ENCODE data around the gene HLA-DPB1. TPM values are rescaled to one million over a fixed set of nuclear protein-coding genes. Genes with fewer than 3 reads are reported as not detected.

Gene HLA-DPB1
- polyA plus RNA-seq, 2 of the 4 experiments (the other 2 are of a cell fraction): not detected

DNA sequence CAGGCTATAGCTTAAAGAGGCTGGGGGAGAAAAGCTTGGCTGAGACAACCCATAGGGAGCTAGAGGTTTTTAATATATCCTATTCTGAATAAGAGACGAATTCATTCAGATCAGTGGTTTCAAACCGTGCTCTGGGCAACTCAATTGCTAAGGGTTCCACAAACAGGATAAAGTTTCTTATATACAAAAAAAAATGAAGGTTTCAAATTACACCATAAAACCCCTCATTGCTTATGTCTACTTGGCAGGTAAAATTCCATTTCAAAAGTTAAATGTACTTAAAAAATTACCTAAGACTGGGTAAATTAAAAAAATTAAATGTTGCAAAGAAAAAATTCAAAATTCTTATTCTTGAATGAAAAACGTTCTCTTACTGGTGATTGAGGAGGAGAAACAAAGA, 2.7 kb downstream of the HLA-DPB1 start:
- ChIA-PET CTCF (no interaction called here), POLR2A (no interaction called here)
- FAIRE-seq (no peak), DNase-seq (ENCODE audit: low read depth in 1 of 2, low spot score in 1 of 2) (no peak), ATAC-seq (no peak)
- H3K27ac ChIP-seq: no peak overlapping the region
- no peaks in the 10 kb centered on the region for H3K4me1 ChIP-seq
- no peak overlapping the region for H3K4me3 ChIP-seq
- no peaks in the 10 kb centered on the region for H3K9me3 ChIP-seq
- no peak overlapping the region for H3K4me2 ChIP-seq
- WGBS (ENCODE audit: missing lambda C conversion rate): 5% methylated on average over 3 of the region's 3 CpGs
- TF ChIP-seq, protein P1, sequence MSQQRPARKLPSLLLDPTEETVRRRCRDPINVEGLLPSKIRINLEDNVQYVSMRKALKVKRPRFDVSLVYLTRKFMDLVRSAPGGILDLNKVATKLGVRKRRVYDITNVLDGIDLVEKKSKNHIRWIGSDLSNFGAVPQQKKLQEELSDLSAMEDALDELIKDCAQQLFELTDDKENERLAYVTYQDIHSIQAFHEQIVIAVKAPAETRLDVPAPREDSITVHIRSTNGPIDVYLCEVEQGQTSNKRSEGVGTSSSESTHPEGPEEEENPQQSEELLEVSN (IDR thresholded peaks at IDR 0.05; ENCODE audit: borderline replicate concordance, low read depth): no peak
- TF ChIP-seq, protein P2, sequence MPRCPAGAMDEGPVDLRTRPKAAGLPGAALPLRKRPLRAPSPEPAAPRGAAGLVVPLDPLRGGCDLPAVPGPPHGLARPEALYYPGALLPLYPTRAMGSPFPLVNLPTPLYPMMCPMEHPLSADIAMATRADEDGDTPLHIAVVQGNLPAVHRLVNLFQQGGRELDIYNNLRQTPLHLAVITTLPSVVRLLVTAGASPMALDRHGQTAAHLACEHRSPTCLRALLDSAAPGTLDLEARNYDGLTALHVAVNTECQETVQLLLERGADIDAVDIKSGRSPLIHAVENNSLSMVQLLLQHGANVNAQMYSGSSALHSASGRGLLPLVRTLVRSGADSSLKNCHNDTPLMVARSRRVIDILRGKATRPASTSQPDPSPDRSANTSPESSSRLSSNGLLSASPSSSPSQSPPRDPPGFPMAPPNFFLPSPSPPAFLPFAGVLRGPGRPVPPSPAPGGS (IDR thresholded peaks at IDR 0.05): no peak
- TF ChIP-seq, protein P3, sequence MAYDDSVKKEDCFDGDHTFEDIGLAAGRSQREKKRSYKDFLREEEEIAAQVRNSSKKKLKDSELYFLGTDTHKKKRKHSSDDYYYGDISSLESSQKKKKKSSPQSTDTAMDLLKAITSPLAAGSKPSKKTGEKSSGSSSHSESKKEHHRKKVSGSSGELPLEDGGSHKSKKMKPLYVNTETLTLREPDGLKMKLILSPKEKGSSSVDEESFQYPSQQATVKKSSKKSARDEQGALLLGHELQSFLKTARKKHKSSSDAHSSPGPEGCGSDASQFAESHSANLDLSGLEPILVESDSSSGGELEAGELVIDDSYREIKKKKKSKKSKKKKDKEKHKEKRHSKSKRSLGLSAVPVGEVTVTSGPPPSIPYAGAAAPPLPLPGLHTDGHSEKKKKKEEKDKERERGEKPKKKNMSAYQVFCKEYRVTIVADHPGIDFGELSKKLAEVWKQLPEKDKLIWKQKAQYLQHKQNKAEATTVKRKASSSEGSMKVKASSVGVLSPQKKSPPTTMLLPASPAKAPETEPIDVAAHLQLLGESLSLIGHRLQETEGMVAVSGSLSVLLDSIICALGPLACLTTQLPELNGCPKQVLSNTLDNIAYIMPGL (CRISPR knock-in tag; IDR thresholded peaks at IDR 0.05; ENCODE audit: borderline replicate concordance): no peak
- no peak for TF ChIP-seq TFCP2L1 (CRISPR knock-in tag; IDR thresholded peaks at IDR 0.05)
- no peak for TF ChIP-seq CHD2 (IDR thresholded peaks at IDR 0.05; ENCODE audit: low read length, partially characterized antibody)
- no peak for TF ChIP-seq EHMT2 (IDR thresholded peaks at IDR 0.05; ENCODE audit: low read depth)
- TF ChIP-seq SREBF2 (IDR thresholded peaks at IDR 0.05): no peak
- no peak for TF ChIP-seq ZC3H11A (IDR thresholded peaks at IDR 0.05)
- TF ChIP-seq RFX5 (IDR thresholded peaks at IDR 0.05): no peak
- no peak for TF ChIP-seq EP300 (IDR thresholded peaks at IDR 0.05)
- TF ChIP-seq MYC (IDR thresholded peaks at IDR 0.05; ENCODE audit: borderline replicate concordance, low read length): no peak
- no peak for TF ChIP-seq CEBPB (IDR thresholded peaks at IDR 0.05)
- no peak for TF ChIP-seq EHF (CRISPR knock-in tag; IDR thresholded peaks at IDR 0.05)
- no peak for TF ChIP-seq HDAC2 (IDR thresholded peaks at IDR 0.05)
- TF ChIP-seq, protein P4, sequence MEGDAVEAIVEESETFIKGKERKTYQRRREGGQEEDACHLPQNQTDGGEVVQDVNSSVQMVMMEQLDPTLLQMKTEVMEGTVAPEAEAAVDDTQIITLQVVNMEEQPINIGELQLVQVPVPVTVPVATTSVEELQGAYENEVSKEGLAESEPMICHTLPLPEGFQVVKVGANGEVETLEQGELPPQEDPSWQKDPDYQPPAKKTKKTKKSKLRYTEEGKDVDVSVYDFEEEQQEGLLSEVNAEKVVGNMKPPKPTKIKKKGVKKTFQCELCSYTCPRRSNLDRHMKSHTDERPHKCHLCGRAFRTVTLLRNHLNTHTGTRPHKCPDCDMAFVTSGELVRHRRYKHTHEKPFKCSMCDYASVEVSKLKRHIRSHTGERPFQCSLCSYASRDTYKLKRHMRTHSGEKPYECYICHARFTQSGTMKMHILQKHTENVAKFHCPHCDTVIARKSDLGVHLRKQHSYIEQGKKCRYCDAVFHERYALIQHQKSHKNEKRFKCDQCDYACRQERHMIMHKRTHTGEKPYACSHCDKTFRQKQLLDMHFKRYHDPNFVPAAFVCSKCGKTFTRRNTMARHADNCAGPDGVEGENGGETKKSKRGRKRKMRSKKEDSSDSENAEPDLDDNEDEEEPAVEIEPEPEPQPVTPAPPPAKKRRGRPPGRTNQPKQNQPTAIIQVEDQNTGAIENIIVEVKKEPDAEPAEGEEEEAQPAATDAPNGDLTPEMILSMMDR (IDR thresholded peaks at IDR 0.05): no peak
- TF ChIP-seq JUN (IDR thresholded peaks at IDR 0.05): no peak
- TF ChIP-seq, protein P5, sequence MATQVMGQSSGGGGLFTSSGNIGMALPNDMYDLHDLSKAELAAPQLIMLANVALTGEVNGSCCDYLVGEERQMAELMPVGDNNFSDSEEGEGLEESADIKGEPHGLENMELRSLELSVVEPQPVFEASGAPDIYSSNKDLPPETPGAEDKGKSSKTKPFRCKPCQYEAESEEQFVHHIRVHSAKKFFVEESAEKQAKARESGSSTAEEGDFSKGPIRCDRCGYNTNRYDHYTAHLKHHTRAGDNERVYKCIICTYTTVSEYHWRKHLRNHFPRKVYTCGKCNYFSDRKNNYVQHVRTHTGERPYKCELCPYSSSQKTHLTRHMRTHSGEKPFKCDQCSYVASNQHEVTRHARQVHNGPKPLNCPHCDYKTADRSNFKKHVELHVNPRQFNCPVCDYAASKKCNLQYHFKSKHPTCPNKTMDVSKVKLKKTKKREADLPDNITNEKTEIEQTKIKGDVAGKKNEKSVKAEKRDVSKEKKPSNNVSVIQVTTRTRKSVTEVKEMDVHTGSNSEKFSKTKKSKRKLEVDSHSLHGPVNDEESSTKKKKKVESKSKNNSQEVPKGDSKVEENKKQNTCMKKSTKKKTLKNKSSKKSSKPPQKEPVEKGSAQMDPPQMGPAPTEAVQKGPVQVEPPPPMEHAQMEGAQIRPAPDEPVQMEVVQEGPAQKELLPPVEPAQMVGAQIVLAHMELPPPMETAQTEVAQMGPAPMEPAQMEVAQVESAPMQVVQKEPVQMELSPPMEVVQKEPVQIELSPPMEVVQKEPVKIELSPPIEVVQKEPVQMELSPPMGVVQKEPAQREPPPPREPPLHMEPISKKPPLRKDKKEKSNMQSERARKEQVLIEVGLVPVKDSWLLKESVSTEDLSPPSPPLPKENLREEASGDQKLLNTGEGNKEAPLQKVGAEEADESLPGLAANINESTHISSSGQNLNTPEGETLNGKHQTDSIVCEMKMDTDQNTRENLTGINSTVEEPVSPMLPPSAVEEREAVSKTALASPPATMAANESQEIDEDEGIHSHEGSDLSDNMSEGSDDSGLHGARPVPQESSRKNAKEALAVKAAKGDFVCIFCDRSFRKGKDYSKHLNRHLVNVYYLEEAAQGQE (IDR thresholded peaks at IDR 0.05): no peak
- TF ChIP-seq PHF8 (IDR thresholded peaks at IDR 0.05; ENCODE audit: borderline replicate concordance, low read depth): no peak
- TF ChIP-seq HOXB13 (CRISPR knock-in tag; IDR thresholded peaks at IDR 0.05; ENCODE audit: low read depth): no peak
- TF ChIP-seq POLR2AphosphoS2 (conservative IDR thresholded peaks at IDR 0.05; ENCODE audit: low read length): no peak

Data from A549 (cell line).